BLaER1 (cell line): ENCODE data around the gene MAP2K3.

ENCODE experiments used
- H3K27ac ChIP-seq: shearing (Covaris generic); formaldehyde crosslinking; 2 replicates; pipeline ENCODE4 v1.8.1; 2022
- H3K27me3 ChIP-seq: shearing (Covaris generic); formaldehyde crosslinking; 2 replicates; pipeline ENCODE4 v1.8.1; 2022
- H3K36me3 ChIP-seq: shearing (Covaris generic); formaldehyde crosslinking; 2 replicates; pipeline ENCODE4 v1.8.1; 2022
- H3K4me1 ChIP-seq: shearing (Covaris generic); formaldehyde crosslinking; 2 replicates; pipeline ENCODE4 v1.8.1; 2022
- H3K4me2 ChIP-seq: shearing (Covaris generic); formaldehyde crosslinking; 2 replicates; pipeline ENCODE4 v1.8.1; 2022
- H3K4me3 ChIP-seq: shearing (Covaris generic); formaldehyde crosslinking; 2 replicates; pipeline ENCODE4 v1.8.1; 2022
- H3K9ac ChIP-seq: shearing (Covaris generic); formaldehyde crosslinking; 2 replicates; pipeline ENCODE4 v1.8.1; 2022
- H3K9me3 ChIP-seq: shearing (Covaris generic); formaldehyde crosslinking; 2 replicates; pipeline ENCODE4 v1.8.1; 2022
- H4K20me1 ChIP-seq: shearing (Covaris generic); formaldehyde crosslinking; 2 replicates; pipeline ENCODE4 v1.8.1; 2022
- Cebpa-rat ChIP-seq: shearing (Covaris generic); IDR thresholded peaks from 2 replicates; pipeline ENCODE4 v1.8.1; 2022

MAP2K3 gene

GRCh38 chr17:21272250-21272649, 12.3 kb upstream of the MAP2K3 start:
- Histone ChIP-seq H3K4me3 (no peak overlapping the region), H3K4me2 (0 out of 2 replicates have a peak overlapping the region, but pooled peaks have one; percentile 94), H3K27me3 (no peaks in the 10 kb centered on the region), H3K4me1 (peaks cover 71% of the 10 kb centered on the region), H3K27ac (no peak overlapping the region), H4K20me1 (no peaks in the 10 kb centered on the region), H3K36me3 (no peaks in the 10 kb centered on the region), H3K9ac (no peak overlapping the region), H3K9me3 (no peaks in the 10 kb centered on the region)
- TF ChIP-seq Cebpa-rat: no peak

- Histone ChIP-seq H3K4me2 (peak overlapping the region; percentile 94), H3K27ac (no peak overlapping the region), H3K9ac (no peak overlapping the region), H3K36me3 (no peaks in the 10 kb centered on the region), H3K4me1 (peaks cover 70% of the 10 kb centered on the region), H4K20me1 (no peaks in the 10 kb centered on the region), H3K9me3 (no peaks in the 10 kb centered on the region), H3K4me3 (no peak overlapping the region), H3K27me3 (no peaks in the 10 kb centered on the region)
- TF ChIP-seq Cebpa-rat: no peak
These were observed 11.4 kb upstream of the MAP2K3 start for GRCh38 chr17:21272881-21273792.

- H3K4me1 ChIP-seq: peaks cover 75% of the 10 kb centered on the region
- peak overlapping the region; percentile 94 for H3K4me2 ChIP-seq
- no peaks in the 10 kb centered on the region for H3K9me3 ChIP-seq
- H3K27ac ChIP-seq: peak overlapping the region; percentile 77
- no peaks in the 10 kb centered on the region for H3K27me3 ChIP-seq
- H3K36me3 ChIP-seq: no peaks in the 10 kb centered on the region
- peak overlapping the region; percentile 82 for H3K4me3 ChIP-seq
- peak overlapping the region; percentile 78 for H3K9ac ChIP-seq
- no peak for TF ChIP-seq Cebpa-rat
- H4K20me1 ChIP-seq: no peaks in the 10 kb centered on the region
These were observed 9.4 kb upstream of the MAP2K3 start for GRCh38 chr17:21275047-21275578.

- Histone ChIP-seq H3K4me1 (peaks cover 81% of the 10 kb centered on the region), H3K36me3 (no peaks in the 10 kb centered on the region), H3K27me3 (no peaks in the 10 kb centered on the region), H3K9ac (peak overlapping the region; percentile 78), H3K4me2 (peak overlapping the region; percentile 94), H3K9me3 (no peaks in the 10 kb centered on the region), H3K27ac (peak overlapping the region; percentile 77), H3K4me3 (peak overlapping the region; percentile 82), H4K20me1 (no peaks in the 10 kb centered on the region)
- TF ChIP-seq Cebpa-rat: no peak
These were observed 8.8 kb upstream of the MAP2K3 start for GRCh38 chr17:21275579-21276263.

GRCh38 chr17:21276264-21276588, 8.3 kb upstream of the MAP2K3 start:
- peak overlapping the region; percentile 78; the same call in 1 of the 2 replicates for H3K9ac ChIP-seq
- H3K4me2 ChIP-seq: peak overlapping the region; percentile 94
- no peak for TF ChIP-seq Cebpa-rat
- H3K27me3 ChIP-seq: no peaks in the 10 kb centered on the region
- H3K9me3 ChIP-seq: no peaks in the 10 kb centered on the region
- H3K27ac ChIP-seq: 0 out of 2 replicates have a peak overlapping the region, but pooled peaks have one; percentile 77
- no peaks in the 10 kb centered on the region for H4K20me1 ChIP-seq
- H3K4me3 ChIP-seq: peak overlapping the region; percentile 82
- peaks cover 84% of the 10 kb centered on the region for H3K4me1 ChIP-seq
- no peaks in the 10 kb centered on the region for H3K36me3 ChIP-seq

- Histone ChIP-seq H3K4me1 (peaks cover 88% of the 10 kb centered on the region), H3K27me3 (0 out of 2 replicates have a peak, but pooled peaks cover under 1% of the 10 kb centered on the region), H3K9ac (no peak overlapping the region), H3K4me3 (no peak overlapping the region), H3K4me2 (0 out of 2 replicates have a peak overlapping the region, but pooled peaks have one; percentile 62), H3K27ac (no peak overlapping the region), H3K9me3 (no peaks in the 10 kb centered on the region), H4K20me1 (no peaks in the 10 kb centered on the region), H3K36me3 (no peaks in the 10 kb centered on the region)
- TF ChIP-seq Cebpa-rat: no peak
These were observed 7.2 kb upstream of the MAP2K3 start for GRCh38 chr17:21277332-21277731.

- no peak for TF ChIP-seq Cebpa-rat
- Histone ChIP-seq H3K4me1 (peaks cover 85% of the 10 kb centered on the region), H3K9ac (no peak overlapping the region), H3K4me3 (no peak overlapping the region), H3K36me3 (no peaks in the 10 kb centered on the region), H3K27ac (0 out of 2 replicates have a peak overlapping the region, but pooled peaks have one; percentile 5), H3K27me3 (peaks cover 13% of the 10 kb centered on the region), H3K4me2 (peak overlapping the region; percentile 62), H4K20me1 (0 out of 2 replicates have a peak, but pooled peaks cover 4% of the 10 kb centered on the region), H3K9me3 (no peaks in the 10 kb centered on the region)
These were observed 5.9 kb upstream of the MAP2K3 start for GRCh38 chr17:21278450-21279197.

- TF ChIP-seq Cebpa-rat: no peak
- no peaks in the 10 kb centered on the region for H3K36me3 ChIP-seq
- peak overlapping the region; percentile 5; the same call in 1 of the 2 replicates for H3K27ac ChIP-seq
- H3K4me2 ChIP-seq: peak overlapping the region; percentile 62
- peaks cover 18% of the 10 kb centered on the region for H3K27me3 ChIP-seq
- H3K9me3 ChIP-seq: no peaks in the 10 kb centered on the region
- H4K20me1 ChIP-seq: 0 out of 2 replicates have a peak, but pooled peaks cover 7% of the 10 kb centered on the region
- no peak overlapping the region for H3K4me3 ChIP-seq
- H3K9ac ChIP-seq: no peak overlapping the region
- H3K4me1 ChIP-seq: peaks cover 85% of the 10 kb centered on the region
These were observed 5.3 kb upstream of the MAP2K3 start for GRCh38 chr17:21279198-21279535.

- Histone ChIP-seq H3K4me2 (peak overlapping the region; percentile 62; the same call in 1 of the 2 replicates), H3K4me3 (no peak overlapping the region), H3K9me3 (no peaks in the 10 kb centered on the region), H3K27me3 (peaks cover 18% of the 10 kb centered on the region), H3K36me3 (no peaks in the 10 kb centered on the region), H3K4me1 (peaks cover 81% of the 10 kb centered on the region), H3K27ac (peak overlapping the region; percentile 32; the same call in 1 of the 2 replicates), H4K20me1 (peaks cover 9% of the 10 kb centered on the region), H3K9ac (no peak overlapping the region)
- TF ChIP-seq Cebpa-rat: no peak
These were observed 4.9 kb upstream of the MAP2K3 start for GRCh38 chr17:21279582-21279981.
